Liver (tissue), 3 donors: ENCODE data around the gene IFNA1.

Experiments
- GABPA ChIP-seq, 2 donors: IDR thresholded peaks in 1 of 2; conservative IDR thresholded peaks in 1 of 2; 2 replicates each; pipeline ENCODE4 v1.6.1; 2016; ENCODE audit warnings: antibody characterized with exemption in 2 of 2, mild to moderate bottlenecking in 1 of 2, moderate library complexity in 1 of 2
- RAD21 ChIP-seq, 2 donors: IDR thresholded peaks; 2 replicates each; pipeline ENCODE4 v1.6.1; 2016; ENCODE audit warnings: antibody characterized with exemption in 2 of 2, mild to moderate bottlenecking in 2 of 2
- TAF1 ChIP-seq: conservative IDR thresholded peaks from 2 replicates; pipeline ENCODE4 v1.6.1; 2016; ENCODE audit warnings: antibody characterized with exemption, mild to moderate bottlenecking
- YY1 ChIP-seq: IDR thresholded peaks from 2 replicates; pipeline ENCODE4 v1.6.1; 2016; ENCODE audit warnings: antibody characterized with exemption, mild to moderate bottlenecking
- TF ChIP-seq, protein P1 (sequence below): fragments of 150-350 bp; IDR thresholded peaks from 2 replicates; pipeline ENCODE4 v1.5.1; 2017; ENCODE audit warnings: improper control_type of control experiment, low read depth, low read length; ENCODE audit not compliant: missing input control
- TF ChIP-seq, protein P2 (sequence below): IDR thresholded peaks from 2 replicates; pipeline ENCODE4 v1.6.1; 2016; ENCODE audit warnings: antibody characterized with exemption, mild to moderate bottlenecking
- donor health status: healthy.
- donor health status: healthy.

DNA sequence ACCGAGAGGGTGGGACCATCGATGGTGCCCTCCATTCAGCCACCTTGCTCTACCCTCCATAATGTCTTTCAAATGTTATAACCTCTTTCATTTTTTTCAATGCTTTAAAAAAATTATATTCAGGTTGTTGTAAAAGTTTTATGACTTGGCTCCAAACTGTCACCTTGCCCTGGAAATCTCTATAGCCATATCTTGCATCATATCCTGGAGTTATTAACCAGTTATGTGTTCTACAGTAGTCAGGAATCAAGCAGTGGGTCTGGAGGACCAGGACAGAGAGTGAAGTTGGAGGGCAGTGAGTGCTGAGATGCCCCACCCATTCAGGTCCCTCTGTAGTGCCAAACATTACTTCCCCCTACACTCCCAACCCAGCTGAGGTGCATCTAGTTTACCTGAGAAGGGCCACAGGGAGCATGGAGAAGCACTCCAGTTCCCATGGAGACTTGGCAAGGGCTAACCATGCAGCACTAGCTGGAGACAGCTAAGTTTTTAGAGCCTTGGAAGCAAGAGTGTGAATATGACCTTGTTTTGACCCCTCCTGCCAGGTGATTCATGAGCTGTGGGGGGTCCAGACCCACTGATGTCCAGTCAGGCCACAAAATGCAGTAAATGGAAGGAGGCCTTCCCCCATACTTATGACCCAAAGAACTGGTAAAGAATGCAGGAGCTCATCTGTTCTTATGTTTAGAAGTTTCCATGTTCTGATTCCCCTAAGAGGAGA lies 25.9 kb upstream of the IFNA1 start:
- TF ChIP-seq, protein P1, sequence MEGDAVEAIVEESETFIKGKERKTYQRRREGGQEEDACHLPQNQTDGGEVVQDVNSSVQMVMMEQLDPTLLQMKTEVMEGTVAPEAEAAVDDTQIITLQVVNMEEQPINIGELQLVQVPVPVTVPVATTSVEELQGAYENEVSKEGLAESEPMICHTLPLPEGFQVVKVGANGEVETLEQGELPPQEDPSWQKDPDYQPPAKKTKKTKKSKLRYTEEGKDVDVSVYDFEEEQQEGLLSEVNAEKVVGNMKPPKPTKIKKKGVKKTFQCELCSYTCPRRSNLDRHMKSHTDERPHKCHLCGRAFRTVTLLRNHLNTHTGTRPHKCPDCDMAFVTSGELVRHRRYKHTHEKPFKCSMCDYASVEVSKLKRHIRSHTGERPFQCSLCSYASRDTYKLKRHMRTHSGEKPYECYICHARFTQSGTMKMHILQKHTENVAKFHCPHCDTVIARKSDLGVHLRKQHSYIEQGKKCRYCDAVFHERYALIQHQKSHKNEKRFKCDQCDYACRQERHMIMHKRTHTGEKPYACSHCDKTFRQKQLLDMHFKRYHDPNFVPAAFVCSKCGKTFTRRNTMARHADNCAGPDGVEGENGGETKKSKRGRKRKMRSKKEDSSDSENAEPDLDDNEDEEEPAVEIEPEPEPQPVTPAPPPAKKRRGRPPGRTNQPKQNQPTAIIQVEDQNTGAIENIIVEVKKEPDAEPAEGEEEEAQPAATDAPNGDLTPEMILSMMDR = no peak
- TF ChIP-seq GABPA (IDR thresholded peaks at IDR 0.05 in 1 of 2, conservative IDR thresholded peaks at IDR 0.05 in 1 of 2) (no peak), YY1 (no peak), RAD21 (IDR thresholded peaks at IDR 0.05) (no peak), TAF1 (no peak)
- TF ChIP-seq, protein P2, sequence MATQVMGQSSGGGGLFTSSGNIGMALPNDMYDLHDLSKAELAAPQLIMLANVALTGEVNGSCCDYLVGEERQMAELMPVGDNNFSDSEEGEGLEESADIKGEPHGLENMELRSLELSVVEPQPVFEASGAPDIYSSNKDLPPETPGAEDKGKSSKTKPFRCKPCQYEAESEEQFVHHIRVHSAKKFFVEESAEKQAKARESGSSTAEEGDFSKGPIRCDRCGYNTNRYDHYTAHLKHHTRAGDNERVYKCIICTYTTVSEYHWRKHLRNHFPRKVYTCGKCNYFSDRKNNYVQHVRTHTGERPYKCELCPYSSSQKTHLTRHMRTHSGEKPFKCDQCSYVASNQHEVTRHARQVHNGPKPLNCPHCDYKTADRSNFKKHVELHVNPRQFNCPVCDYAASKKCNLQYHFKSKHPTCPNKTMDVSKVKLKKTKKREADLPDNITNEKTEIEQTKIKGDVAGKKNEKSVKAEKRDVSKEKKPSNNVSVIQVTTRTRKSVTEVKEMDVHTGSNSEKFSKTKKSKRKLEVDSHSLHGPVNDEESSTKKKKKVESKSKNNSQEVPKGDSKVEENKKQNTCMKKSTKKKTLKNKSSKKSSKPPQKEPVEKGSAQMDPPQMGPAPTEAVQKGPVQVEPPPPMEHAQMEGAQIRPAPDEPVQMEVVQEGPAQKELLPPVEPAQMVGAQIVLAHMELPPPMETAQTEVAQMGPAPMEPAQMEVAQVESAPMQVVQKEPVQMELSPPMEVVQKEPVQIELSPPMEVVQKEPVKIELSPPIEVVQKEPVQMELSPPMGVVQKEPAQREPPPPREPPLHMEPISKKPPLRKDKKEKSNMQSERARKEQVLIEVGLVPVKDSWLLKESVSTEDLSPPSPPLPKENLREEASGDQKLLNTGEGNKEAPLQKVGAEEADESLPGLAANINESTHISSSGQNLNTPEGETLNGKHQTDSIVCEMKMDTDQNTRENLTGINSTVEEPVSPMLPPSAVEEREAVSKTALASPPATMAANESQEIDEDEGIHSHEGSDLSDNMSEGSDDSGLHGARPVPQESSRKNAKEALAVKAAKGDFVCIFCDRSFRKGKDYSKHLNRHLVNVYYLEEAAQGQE = no peak
